ENCODE data around the gene RAX. TPM values are rescaled to one million over a fixed set of nuclear protein-coding genes. Genes with fewer than 3 reads are reported as not detected.

The RAX gene
- total and polyA plus RNA-seq, 2 donors (not counting 1 experiment from before 2014, with no cell fraction given), result not detected

DNA sequence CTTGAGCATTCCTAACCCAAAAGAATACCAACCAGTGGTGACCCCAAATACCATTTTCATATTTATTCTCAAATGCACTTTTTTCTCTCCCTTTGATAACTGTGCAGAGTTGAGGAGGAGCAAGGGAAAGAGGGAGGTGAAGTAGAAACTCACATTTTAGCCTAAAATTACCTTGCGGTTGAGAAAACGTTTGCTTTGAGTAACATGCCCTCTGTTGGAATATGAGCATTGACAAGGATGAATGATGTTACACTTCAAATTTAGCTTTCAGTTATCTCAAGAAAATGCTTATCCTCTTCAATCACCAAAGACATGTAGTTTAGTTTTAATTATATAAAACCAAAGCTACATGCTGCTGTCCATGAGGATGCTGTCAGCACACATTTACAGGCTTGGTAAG lies 50.9 kb downstream of the RAX start:
- no peak for DNase-seq (ENCODE audit: low read depth in 2 of 2)
- no peak for TF ChIP-seq EZH2 (IDR thresholded peaks at IDR 0.05; ENCODE audit: low read length, missing control alignments)
- TF ChIP-seq, protein P1, sequence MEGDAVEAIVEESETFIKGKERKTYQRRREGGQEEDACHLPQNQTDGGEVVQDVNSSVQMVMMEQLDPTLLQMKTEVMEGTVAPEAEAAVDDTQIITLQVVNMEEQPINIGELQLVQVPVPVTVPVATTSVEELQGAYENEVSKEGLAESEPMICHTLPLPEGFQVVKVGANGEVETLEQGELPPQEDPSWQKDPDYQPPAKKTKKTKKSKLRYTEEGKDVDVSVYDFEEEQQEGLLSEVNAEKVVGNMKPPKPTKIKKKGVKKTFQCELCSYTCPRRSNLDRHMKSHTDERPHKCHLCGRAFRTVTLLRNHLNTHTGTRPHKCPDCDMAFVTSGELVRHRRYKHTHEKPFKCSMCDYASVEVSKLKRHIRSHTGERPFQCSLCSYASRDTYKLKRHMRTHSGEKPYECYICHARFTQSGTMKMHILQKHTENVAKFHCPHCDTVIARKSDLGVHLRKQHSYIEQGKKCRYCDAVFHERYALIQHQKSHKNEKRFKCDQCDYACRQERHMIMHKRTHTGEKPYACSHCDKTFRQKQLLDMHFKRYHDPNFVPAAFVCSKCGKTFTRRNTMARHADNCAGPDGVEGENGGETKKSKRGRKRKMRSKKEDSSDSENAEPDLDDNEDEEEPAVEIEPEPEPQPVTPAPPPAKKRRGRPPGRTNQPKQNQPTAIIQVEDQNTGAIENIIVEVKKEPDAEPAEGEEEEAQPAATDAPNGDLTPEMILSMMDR (conservative IDR thresholded peaks at IDR 0.05 in 1 of 2, IDR thresholded peaks at IDR 0.05 in 1 of 2; ENCODE audit: low read depth in 1 of 2, low read length in 2 of 2), result no peak
- H3K79me2 ChIP-seq (ENCODE audit: control insufficient read depth, insufficient read depth, low read length), result no peaks in the 10 kb centered on the region
- peaks cover 49% of the 10 kb centered on the region for H3K27me3 ChIP-seq (ENCODE audit: control insufficient read depth, insufficient read depth, low read length)
- no peaks in the 10 kb centered on the region for H3K4me1 ChIP-seq (ENCODE audit: control insufficient read depth, extremely low read depth, insufficient read depth, low read length)
- no peak overlapping the region for H3K27ac ChIP-seq (ENCODE audit: insufficient read depth, low read length)
- no peak overlapping the region for H3K4me2 ChIP-seq (ENCODE audit: extremely low read depth, insufficient read depth, low read length)
- no peak overlapping the region for H2AFZ ChIP-seq (ENCODE audit: low read length)
- no peaks in the 10 kb centered on the region for H3K9me3 ChIP-seq (ENCODE audit: control insufficient read depth, insufficient read depth, low read depth, low read length)
- H3K9ac ChIP-seq (ENCODE audit: insufficient read depth, low read length), result no peak overlapping the region
- no peaks in the 10 kb centered on the region for H4K20me1 ChIP-seq (ENCODE audit: control insufficient read depth, extremely low read depth, insufficient read depth, low read length)
- no peak overlapping the region for H3K4me3 ChIP-seq (replicated peaks in 1 of 4; ENCODE audit: control extremely low read depth in 1 of 4, insufficient read depth in 1 of 4, low read depth in 3 of 4, low read length in 4 of 4)
- H3K36me3 ChIP-seq (ENCODE audit: control insufficient read depth, insufficient read depth, low read length), result no peaks in the 10 kb centered on the region

DNA sequence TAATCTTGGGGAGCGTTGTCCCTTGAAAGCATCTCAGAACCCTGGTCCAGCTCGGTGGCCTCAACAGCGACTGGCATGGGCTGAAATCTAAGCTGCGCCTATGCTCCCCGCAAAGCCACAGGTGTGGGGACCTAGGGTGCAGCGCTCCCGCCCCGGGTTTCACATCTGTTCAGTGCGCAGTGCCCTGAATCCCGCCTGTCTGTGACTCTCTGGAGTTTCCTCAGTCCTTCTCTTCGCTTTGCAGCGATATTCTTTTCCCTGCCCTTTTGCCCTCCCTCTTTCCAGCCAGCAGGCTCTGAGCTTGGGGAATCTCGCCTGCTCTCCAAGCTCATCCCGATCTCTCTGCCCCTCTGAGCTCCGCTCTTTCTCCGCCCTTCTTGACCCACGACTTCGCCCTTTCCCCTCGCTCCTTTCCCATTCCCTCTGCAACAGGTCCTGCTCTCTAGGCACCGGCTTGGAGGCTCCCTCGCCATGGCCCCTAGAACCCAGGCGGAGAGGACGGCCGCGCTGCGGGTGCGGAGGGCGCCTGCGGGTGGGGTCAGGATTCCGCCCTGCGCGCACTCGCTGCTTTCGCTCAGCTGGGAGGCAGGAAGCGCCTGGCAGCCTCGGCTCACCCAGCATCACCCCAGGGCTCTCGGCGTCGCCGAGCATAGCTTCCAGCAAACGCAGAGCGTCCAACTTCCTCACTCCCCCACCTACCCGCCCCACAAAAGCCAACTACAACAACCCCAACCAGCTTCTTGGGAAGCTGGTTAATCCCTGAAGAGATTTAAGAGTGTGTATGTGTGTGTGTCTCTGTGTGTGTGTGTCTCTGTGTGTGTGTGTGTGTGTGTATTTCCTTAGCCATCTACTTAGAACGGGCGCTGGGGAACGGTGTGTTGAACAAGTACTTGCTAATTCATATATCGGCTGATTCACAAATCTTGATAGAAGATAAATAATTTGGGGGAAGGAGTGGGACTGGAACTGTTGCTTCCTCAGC lies 52.2 kb downstream of the RAX start:
- no peaks in the 10 kb centered on the region for H4K20me1 ChIP-seq (ENCODE audit: control insufficient read depth, extremely low read depth, insufficient read depth, low read length)
- TF ChIP-seq EZH2 (IDR thresholded peaks at IDR 0.05; ENCODE audit: low read length, missing control alignments), result no peak
- TF ChIP-seq, protein P1 (conservative IDR thresholded peaks at IDR 0.05 in 1 of 2, IDR thresholded peaks at IDR 0.05 in 1 of 2; ENCODE audit: low read depth in 1 of 2, low read length in 2 of 2), result no peak
- H3K4me3 ChIP-seq (replicated peaks in 1 of 4; ENCODE audit: control extremely low read depth in 1 of 4, insufficient read depth in 1 of 4, low read depth in 3 of 4, low read length in 4 of 4), result no peak overlapping the region
- H3K9me3 ChIP-seq (ENCODE audit: control insufficient read depth, insufficient read depth, low read depth, low read length), result no peaks in the 10 kb centered on the region
- H3K9ac ChIP-seq (ENCODE audit: insufficient read depth, low read length), result no peak overlapping the region
- no peak overlapping the region for H2AFZ ChIP-seq (ENCODE audit: low read length)
- no peaks in the 10 kb centered on the region for H3K4me1 ChIP-seq (ENCODE audit: control insufficient read depth, extremely low read depth, insufficient read depth, low read length)
- no peaks in the 10 kb centered on the region for H3K36me3 ChIP-seq (ENCODE audit: control insufficient read depth, insufficient read depth, low read length)
- peaks cover 54% of the 10 kb centered on the region for H3K27me3 ChIP-seq (ENCODE audit: control insufficient read depth, insufficient read depth, low read length)
- no peak overlapping the region for H3K27ac ChIP-seq (ENCODE audit: insufficient read depth, low read length)
- no peak overlapping the region for H3K4me2 ChIP-seq (ENCODE audit: extremely low read depth, insufficient read depth, low read length)
- no peak for DNase-seq (ENCODE audit: low read depth in 2 of 2)
- no peaks in the 10 kb centered on the region for H3K79me2 ChIP-seq (ENCODE audit: control insufficient read depth, insufficient read depth, low read length)

DNA sequence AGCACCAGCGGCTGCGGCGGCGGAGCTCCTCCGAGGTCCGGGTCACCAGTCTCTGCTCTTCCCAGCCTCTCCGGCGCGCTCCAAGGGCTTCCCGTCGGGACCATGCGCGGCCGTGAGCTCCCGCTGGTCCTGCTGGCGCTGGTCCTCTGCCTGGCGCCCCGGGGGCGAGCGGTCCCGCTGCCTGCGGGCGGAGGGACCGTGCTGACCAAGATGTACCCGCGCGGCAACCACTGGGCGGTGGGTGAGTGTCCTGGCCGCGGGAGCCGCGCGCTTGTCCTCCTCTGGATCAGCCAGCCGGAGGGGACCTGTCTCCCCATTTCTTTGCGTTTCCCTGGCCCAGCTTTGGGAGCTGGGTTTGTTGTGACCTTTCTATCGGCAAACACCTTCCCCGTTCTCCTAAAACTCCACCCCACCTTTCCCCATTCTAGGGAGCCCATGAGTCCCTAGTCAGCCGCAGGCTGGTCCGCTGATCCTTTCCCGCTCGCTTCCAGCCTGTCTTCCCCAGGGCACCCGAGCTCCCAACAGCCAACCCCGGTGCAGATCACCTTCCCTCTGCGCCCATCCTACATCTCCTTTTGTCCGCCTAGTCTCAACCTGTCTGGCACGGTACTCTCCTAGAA lies 53.0 kb downstream of the RAX start:
- no peak overlapping the region for H2AFZ ChIP-seq (ENCODE audit: low read length)
- no peaks in the 10 kb centered on the region for H4K20me1 ChIP-seq (ENCODE audit: control insufficient read depth, extremely low read depth, insufficient read depth, low read length)
- H3K4me1 ChIP-seq (ENCODE audit: control insufficient read depth, extremely low read depth, insufficient read depth, low read length), result no peaks in the 10 kb centered on the region
- TF ChIP-seq, protein P1 (conservative IDR thresholded peaks at IDR 0.05 in 1 of 2, IDR thresholded peaks at IDR 0.05 in 1 of 2; ENCODE audit: low read depth in 1 of 2, low read length in 2 of 2), result no peak
- peak; percentile 95 for TF ChIP-seq EZH2 (IDR thresholded peaks at IDR 0.05; ENCODE audit: low read length, missing control alignments)
- no peaks in the 10 kb centered on the region for H3K36me3 ChIP-seq (ENCODE audit: control insufficient read depth, insufficient read depth, low read length)
- no peak overlapping the region for H3K4me2 ChIP-seq (ENCODE audit: extremely low read depth, insufficient read depth, low read length)
- no peak overlapping the region for H3K27ac ChIP-seq (ENCODE audit: insufficient read depth, low read length)
- no peak for DNase-seq (ENCODE audit: low read depth in 2 of 2)
- H3K79me2 ChIP-seq (ENCODE audit: control insufficient read depth, insufficient read depth, low read length), result no peaks in the 10 kb centered on the region
- H3K27me3 ChIP-seq (ENCODE audit: control insufficient read depth, insufficient read depth, low read length), result peaks cover 51% of the 10 kb centered on the region
- no peak overlapping the region for H3K4me3 ChIP-seq (replicated peaks in 1 of 4; ENCODE audit: control extremely low read depth in 1 of 4, insufficient read depth in 1 of 4, low read depth in 3 of 4, low read length in 4 of 4)
- no peaks in the 10 kb centered on the region for H3K9me3 ChIP-seq (ENCODE audit: control insufficient read depth, insufficient read depth, low read depth, low read length)
- no peak overlapping the region for H3K9ac ChIP-seq (ENCODE audit: insufficient read depth, low read length)

Measured in fibroblast of lung (primary cell).